SK-N-SH treated with all-trans-retinoic acid at 6 μM for 48 hours (cell line): Measurements from ENCODE around the gene YES1.

Experiments
- ARNTL ChIP-seq: fragments of 450-650 bp; formaldehyde crosslinking; IDR thresholded peaks from 2 replicates; pipeline ENCODE4 v1.5.0; 2020; ENCODE audit warnings: low read depth, mild to moderate bottlenecking, moderate library complexity, borderline replicate concordance
- CSDC2 ChIP-seq: fragments of 250-450 bp; sonication (Bioruptor Pico); IDR thresholded peaks from 2 replicates; pipeline ENCODE4 v1.5.0; 2020; ENCODE audit warnings: mild to moderate bottlenecking, moderate library complexity
- ESRRG ChIP-seq: fragments of 250-450 bp; sonication (Bioruptor Pico); IDR thresholded peaks from 2 replicates; pipeline ENCODE4 v1.6.1; 2021; ENCODE audit warnings: mild to moderate bottlenecking
- GLIS3 ChIP-seq: fragments of 250-450 bp; sonication (Bioruptor Pico); IDR thresholded peaks from 2 replicates; pipeline ENCODE4 v1.5.0; 2020; ENCODE audit warnings: mild to moderate bottlenecking, moderate library complexity
- ISL1 ChIP-seq: fragments of 250-450 bp; sonication (Bioruptor Pico); IDR thresholded peaks from 2 replicates; pipeline ENCODE4 v2.1.2; 2022; ENCODE audit warnings: mild to moderate bottlenecking, moderate library complexity
- TOX ChIP-seq: fragments of 250-450 bp; sonication (Bioruptor Pico); IDR thresholded peaks from 2 replicates; pipeline ENCODE4 v1.8.0; 2021; ENCODE audit warnings: mild to moderate bottlenecking, moderate library complexity, borderline replicate concordance
- ZFP3 ChIP-seq: fragments of 250-450 bp; sonication (Bioruptor Pico); IDR thresholded peaks from 2 replicates; pipeline ENCODE4 v1.5.0; 2020; ENCODE audit warnings: mild to moderate bottlenecking, moderate library complexity
- ZNF8 ChIP-seq: fragments of 450-650 bp; formaldehyde crosslinking; IDR thresholded peaks from 2 replicates; pipeline ENCODE4 v1.5.0; 2020; ENCODE audit warnings: mild to moderate bottlenecking, moderate library complexity

GRCh38 chr18:676069-676468 lies 136.0 kb downstream of the YES1 start:
- no peak for TF ChIP-seq ZNF8
- no peak for TF ChIP-seq ESRRG (CRISPR knock-in tag)
- no peak for TF ChIP-seq ARNTL (CRISPR knock-in tag)
- TF ChIP-seq ZFP3 (CRISPR knock-in tag): no peak
- no peak for TF ChIP-seq TOX
- no peak for TF ChIP-seq GLIS3 (CRISPR knock-in tag)
- TF ChIP-seq ISL1: no peak
- TF ChIP-seq CSDC2 (CRISPR knock-in tag): no peak
